ENCODE measurements around the gene C12orf43. TPM values are rescaled to one million over a fixed set of nuclear protein-coding genes. Genes with fewer than 3 reads are reported as not detected.

C12orf43 gene
- polyA plus RNA-seq, 3 donors = 17.2 to 18.8 (median 18.8) TPM

- DNase-seq = no peak
Observed at GRCh38 chr12:121001841-121002483, 14.3 kb downstream of the C12orf43 start.

DNA sequence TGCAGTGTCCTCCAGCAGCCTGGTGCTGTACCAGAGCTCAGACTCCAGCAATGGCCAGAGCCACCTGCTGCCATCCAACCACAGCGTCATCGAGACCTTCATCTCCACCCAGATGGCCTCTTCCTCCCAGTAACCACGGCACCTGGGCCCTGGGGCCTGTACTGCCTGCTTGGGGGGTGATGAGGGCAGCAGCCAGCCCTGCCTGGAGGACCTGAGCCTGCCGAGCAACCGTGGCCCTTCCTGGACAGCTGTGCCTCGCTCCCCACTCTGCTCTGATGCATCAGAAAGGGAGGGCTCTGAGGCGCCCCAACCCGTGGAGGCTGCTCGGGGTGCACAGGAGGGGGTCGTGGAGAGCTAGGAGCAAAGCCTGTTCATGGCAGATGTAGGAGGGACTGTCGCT, 15.2 kb downstream of the C12orf43 start:
- DNase-seq = no peak

GRCh38 chr12:121000530-121000929, 15.8 kb downstream of the C12orf43 start:
- DNase-seq = no peak

GRCh38 chr12:120999191-121000120, 16.8 kb downstream of the C12orf43 start:
- DNase-seq = no peak

- DNase-seq = no peak
Observed at GRCh38 chr12:120998435-120998834, 17.9 kb downstream of the C12orf43 start.

GRCh38 chr12:120997448-120997847, 18.8 kb downstream of the C12orf43 start:
- no peak for DNase-seq

GRCh38 chr12:120996133-120996746, 20.0 kb downstream of the C12orf43 start:
- no peak for DNase-seq

DNA sequence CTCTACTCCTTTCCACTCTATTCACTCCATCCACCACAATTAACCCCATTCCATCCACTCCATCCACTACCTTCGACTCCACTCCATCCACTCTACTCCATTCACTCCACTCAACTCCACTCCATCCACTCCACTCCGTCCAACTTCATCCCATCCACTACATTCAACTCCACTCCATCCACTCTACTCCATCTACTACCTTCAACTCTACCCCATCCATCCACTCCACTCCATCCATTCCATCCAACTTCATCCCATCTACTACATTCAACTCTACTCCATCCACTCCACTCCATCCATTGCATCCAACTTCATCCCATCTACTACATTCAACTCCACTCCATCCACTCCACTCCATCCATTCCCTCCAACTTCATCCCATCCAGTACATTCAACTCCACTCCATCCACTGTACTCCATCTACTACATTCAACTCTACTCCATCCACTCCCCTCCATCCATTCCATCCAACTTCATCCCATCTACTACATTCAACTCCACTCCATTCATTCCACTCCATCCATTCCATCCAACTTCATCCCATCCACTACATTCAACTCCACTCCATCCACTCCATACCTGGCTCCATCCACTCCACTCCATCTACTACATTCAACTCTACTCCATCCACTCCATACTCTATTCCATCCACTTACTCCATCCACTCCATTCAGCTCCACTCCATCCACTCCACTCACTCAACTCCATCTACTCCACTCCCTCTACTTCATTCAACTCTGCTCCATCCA, 21.5 kb downstream of the C12orf43 start:
- DNase-seq = no peak

- no peak for DNase-seq
Observed at GRCh38 chr12:120994059-120994458, 22.2 kb downstream of the C12orf43 start.

- DNase-seq = no peak
Observed at GRCh38 chr12:120993496-120993895, 22.8 kb downstream of the C12orf43 start.

GRCh38 chr12:120992989-120993388, 23.3 kb downstream of the C12orf43 start:
- DNase-seq = no peak

- no peak for DNase-seq
Observed at GRCh38 chr12:120991965-120992364, 24.3 kb downstream of the C12orf43 start.

DNA sequence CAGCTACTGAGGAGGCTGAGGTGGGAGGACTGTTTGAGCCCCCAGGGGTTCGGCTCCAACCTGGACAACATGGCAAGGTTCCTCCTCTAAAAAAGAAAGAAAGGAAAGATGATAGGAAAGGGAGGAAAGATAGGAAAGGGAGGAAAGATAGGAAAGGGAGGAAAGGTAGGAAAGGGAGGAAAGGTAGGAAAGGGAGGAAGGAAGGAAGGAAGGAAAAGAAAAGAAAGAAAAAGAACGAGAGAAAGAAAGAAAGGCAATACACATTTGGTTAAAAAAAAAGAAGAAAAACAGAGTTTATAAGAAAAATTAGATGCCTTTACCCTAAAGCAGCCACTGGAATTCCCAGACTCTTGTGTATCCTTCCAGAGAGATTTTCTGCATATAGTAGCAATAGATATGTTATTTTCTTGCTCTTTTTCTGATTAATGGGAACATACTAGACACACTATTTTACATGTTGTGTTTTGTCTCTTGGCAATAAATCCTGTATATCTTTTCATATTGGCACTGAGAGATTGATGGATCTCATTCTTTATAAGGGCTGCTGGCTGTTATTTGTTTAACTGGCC, 25.7 kb downstream of the C12orf43 start:
- DNase-seq = no peak

DNA sequence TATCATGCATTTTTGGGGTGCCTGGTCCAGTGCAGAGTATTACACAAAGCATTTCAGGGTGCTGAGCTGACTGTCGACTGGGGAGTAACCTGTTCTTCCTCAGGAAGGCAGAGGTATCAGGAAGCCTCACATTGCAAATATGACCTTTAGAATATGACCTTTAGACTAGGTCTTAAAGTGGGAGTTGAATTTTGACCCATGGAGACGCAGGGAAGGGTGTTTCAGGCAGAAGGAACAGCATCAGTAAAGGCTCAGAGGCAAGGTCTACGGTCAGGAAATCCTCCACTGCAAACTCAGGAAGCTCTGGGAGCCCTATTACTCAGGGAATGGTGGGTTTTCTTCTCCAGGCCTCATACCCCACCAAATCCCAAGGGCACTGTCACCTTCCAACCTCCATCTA, 26.6 kb downstream of the C12orf43 start:
- no peak for DNase-seq

DNA sequence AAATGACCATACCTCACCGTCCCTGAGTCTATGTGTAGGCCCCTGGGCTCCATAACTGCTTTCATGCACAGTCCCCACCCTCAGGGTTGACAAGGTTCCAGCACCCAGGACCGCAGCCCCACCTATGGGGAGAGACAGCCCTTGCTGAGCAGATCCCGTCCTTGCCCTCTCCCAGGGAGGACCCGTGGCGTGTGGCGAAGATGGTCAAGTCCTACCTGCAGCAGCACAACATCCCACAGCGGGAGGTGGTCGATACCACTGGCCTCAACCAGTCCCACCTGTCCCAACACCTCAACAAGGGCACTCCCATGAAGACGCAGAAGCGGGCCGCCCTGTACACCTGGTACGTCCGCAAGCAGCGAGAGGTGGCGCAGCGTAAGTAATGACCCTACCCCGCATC, 27.6 kb downstream of the C12orf43 start:
- DNase-seq = no peak

DNA sequence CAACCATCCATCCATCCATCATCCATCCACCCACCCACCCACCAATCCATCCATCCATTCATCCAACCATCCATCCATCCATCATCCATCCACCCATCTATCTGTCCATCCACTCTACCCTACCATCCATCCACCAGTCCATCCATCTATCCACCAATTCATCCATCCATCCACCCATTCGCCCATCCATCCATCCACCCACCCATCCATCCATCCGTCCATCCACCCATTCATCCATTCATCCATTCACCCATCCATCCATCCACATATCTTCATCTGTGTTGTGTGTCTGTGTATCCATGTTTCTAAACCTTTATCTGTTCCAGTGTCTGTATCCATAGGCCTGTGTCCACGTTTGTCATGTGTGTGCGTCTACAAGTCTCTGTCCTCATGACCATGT, 28.1 kb downstream of the C12orf43 start:
- DNase-seq = no peak

- no peak for DNase-seq
Observed at GRCh38 chr12:120984351-120984898, 31.9 kb downstream of the C12orf43 start.

DNA sequence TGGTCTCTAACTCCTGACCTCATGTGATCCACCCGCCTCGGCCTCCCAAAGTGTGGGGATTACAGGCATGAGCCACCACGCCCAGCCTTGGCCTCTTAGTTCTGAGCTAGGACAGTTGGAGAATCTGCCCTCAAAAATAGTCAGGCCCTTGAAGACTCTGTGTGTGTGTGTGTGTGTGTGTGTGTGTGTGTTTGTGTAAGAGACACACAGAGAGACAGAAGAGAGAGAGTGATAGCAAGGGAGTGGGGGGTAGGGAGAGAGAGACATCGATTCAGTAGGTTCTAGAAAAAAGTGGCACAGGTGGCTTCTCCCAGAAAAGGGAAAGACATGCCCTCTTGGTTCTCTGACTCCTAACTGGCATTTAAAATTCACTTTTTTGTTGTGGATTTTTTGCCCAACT, 32.5 kb downstream of the C12orf43 start:
- DNase-seq = no peak

DNA sequence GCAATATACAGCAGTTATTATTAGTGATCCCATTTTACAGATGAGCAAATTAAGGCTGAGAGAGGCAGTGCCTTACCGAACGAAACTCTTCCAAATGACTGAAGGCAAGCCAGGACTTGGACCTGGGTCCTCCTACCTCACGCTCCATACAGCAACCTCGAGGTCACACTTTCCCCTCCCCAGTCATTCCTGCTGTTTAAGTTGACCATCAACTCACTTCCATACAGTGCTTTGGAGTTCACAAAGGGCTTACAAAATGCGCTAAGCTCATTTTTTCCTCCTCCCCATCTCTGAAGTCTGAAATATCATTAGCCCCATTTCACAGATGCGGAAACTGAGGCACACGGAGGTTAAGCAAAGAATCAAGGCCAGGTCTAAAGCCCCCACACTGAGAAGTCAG, 33.6 kb downstream of the C12orf43 start:
- no peak for DNase-seq

- no peak for DNase-seq
Observed at GRCh38 chr12:120981407-120981941, 34.8 kb downstream of the C12orf43 start.

DNA sequence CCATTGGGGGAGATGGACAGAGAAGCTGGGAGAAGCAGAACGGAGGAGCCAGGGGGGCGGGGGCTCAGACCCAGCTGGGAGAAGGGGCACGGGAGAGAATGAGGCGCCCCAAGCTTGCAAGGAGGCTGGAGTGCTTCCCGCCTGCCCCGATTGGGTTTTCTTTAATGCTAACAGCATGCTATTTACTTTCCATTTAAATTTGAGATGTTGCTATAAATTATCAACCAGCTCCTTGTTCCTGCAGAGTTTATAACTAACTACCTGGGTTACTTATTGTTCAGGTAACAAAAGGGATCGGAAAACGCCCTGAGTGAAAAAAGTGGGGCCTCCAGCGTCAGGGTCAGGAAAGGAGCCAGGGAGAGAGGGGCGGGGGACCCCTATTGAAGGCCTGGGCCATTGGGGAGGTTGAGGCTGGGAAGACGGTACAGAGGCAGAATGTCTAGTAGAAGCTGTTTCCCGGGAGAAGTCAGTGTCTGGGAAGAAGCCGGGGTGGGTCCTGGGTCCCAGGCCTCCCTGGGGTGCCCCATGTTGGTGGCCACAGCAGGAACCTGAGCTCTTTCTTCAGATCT, 35.4 kb downstream of the C12orf43 start:
- DNase-seq = peak; percentile 56

All from renal pelvis (tissue), 4 donors.